Measurements from ENCODE around the gene TMTC1. TPM values are rescaled to one million over a fixed set of nuclear protein-coding genes. Genes with fewer than 3 reads are reported as not detected.
"Not testable (repeated sequence)": the region's sequence is repeated elsewhere in the genome, so short reads cannot be mapped to it uniquely, and the experiment has no call there.

TMTC1 gene
- total RNA-seq, 1 donor from 2014 or later: 21.9 TPM

DNA sequence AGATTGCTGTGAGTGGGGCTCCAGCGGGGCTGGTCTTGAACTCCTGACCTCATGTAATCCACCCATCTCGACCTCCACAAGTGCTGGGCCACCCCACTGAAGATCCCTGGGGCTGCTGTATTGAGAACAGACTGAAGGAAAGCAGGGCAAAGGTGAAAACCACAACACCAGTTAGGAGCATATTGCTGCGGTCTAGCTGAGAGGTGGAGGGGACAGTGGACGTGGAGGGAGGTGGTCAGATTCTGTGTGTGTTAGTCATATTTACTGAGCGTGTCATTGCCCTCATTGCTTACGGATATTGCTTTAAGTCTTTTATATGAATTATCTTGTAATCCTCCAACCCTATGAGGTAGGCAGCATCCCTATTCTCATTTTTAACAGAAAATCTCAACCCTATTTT lies 217.3 kb downstream of the TMTC1 start:
- no peak for DNase-seq

DNA sequence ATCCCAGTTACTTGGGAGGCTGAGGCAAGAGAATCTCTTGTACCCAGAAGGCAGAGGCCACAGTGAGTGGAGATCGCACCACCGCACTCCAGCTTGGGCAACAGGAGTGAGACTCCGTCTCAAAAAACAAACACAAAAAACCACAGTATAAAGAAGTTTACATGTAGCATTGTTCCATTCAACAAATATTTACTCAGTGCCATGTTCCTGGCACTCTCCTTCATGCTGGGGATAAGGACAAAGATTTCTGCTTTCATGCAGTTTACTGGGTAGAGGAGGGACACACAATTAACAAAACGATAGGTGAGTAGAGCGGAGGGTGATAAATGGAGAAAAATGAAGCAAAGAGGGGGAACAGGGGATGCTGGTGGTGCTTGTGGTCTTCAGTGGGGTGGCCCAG lies 218.0 kb downstream of the TMTC1 start:
- no peak for DNase-seq

DNA sequence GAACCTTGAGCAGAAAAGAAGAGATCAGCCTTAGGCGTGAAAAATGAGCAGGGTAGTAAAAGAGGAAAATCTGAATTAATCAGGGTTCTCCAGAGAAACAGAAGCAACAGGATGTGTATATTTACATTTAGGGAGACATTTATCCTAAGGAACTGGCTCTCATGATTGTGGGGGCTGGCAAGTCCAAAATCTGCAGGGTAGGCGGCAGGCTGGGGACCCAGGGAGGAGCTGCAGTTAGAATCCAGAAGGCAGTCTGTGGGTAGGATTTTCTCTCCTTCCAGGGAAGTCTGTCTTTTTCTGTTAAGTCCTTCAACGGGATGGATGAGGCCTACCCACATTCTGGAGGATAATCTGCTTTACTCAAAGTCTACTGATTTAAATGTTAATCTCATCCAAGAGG lies 218.8 kb downstream of the TMTC1 start:
- DNase-seq: no peak

DNA sequence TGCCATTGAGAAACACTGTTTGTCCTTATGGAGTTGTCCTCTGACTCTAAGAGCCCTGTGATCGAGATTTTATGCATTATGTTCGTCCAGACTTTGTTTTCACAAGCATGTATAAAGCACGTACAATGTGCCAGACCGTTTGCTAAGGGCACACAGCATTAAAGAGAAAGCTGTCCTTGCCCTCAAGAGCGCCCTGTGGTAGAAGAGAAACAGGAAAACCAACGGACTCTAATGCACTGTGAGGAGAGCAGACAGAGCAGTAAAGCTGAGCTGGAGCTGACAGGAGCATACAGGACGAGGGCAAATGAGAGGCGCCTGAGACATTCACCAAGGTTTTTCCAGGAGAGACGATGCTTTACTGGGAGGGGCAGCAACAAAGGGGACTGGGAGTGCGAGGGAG lies 220.1 kb downstream of the TMTC1 start:
- no peak for DNase-seq

DNA sequence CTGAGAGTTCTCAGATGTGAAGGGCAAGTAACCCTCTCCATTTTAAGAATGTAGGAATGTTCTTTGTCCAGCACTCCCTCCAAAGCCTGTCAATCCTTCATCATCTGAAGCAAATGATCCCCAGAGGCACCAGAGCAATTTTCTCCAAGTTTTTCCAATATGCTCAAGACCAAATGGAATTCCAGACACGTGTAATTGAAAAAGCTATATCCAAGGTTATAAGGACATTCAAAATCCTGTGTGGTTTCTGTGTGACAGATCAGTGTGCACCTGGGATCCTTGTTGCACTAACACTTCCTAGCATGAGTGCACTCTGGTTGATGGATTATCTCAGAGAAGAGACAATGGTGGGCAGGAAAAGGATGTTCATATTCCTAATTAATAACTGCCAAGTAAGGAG lies 220.7 kb downstream of the TMTC1 start:
- DNase-seq: no peak

DNA sequence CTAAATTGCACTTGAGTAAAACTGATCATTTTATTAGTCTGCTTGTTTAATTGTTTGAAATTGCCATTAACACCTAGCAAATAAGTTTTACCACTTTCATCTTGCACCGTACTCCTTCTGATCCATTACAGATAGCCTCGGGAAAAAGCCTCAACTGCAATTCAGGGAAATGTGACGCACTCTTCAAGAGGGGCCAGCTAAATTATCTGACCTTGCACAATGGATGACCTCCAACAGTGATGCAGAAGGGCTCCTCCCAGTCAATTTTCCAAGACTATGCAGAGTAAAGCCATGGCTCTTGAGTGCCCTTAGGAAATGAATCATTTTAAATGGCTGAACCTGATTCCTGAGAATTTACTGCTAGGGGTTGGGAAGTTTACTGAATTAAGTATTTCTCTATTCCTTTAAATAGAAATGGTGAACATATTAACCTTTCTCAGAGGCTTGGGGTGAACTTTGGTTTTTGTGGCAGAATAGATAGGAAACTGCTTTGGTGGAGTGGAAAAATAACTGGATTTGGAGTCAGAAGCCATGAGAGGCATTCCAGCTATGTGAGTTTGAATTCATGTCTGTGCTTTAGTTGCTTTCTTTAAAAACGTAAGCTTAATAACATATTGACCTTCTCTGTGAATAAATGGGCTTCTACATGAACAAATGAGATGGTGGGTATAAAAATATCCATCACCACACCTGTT lies 221.5 kb downstream of the TMTC1 start:
- no peak for DNase-seq

DNA sequence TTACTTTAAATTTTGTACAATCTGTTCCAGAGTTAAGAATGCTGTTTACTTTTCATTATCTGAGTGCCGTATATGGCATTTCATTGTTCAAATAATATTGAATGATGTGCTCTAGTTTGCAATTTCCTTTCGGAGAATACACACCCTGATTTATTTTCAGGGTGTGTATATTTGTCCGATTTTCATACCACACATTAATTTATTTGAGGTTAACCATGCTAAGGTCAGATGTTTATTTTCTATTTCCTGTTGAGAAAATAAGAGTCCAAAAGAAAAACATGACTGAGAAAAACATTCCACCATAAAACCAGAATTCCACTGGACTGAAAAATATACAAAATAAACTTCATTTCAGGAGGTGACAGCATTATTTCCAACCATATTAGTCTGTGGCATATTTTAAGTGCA lies 222.1 kb downstream of the TMTC1 start:
- no peak for DNase-seq

DNA sequence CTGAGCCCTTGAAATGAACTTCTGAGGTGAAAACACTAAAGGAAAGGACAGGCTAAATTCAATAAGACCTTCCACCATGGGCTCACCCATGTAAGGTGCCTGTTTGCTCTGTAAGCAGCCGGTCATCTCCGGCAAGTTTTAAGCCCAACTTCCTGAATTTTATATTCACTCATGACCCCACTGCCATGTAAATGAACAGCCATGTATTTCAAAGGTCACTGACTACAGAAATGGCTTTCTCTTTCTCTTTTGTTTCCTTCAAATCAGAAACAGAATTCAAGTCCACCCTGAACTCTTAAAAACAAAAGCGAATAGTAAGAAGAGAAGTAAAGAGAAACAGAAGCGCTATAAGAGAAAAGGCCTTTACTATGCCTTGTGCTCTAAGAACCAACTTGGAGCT lies 224.5 kb downstream of the TMTC1 start:
- no peak for DNase-seq

DNA sequence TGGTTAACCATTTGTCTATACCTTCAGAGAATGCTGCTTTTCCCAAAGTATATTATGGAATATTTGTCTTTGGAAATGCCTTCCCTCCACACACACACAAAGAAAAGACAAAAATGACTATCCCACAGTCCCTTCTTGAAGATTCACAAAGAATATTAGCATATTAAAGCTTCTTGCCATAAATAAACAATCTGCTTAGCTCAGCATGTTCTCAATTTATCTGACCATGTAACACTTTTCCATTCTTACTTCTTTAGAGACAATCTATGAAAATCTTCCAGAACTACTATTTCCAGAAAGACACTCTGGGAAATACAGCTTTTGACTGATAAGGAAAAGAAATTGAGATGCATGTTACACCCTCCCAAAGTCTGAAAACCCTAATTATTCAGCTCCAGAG lies 227.4 kb downstream of the TMTC1 start:
- DNase-seq: no peak

DNA sequence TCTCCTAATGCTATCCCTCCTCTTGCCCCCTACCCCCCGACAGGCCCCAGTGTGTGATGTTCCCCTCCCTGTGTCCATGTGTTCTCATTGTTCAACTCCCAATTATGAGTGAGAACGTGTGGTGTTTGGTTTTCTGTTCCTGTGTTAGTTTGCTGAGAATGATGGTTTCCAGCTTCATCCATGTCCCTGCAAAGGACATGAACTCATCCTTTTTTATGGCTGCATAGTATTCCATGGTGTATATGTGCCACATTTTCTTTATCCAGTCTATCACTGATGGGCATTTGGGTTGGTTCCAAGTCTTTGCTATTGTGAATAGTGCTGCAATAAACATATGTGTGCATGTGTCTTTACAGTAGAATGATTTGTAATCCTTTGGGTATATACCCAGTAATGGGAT lies 228.3 kb downstream of the TMTC1 start:
- not testable (repeated sequence) for DNase-seq

DNA sequence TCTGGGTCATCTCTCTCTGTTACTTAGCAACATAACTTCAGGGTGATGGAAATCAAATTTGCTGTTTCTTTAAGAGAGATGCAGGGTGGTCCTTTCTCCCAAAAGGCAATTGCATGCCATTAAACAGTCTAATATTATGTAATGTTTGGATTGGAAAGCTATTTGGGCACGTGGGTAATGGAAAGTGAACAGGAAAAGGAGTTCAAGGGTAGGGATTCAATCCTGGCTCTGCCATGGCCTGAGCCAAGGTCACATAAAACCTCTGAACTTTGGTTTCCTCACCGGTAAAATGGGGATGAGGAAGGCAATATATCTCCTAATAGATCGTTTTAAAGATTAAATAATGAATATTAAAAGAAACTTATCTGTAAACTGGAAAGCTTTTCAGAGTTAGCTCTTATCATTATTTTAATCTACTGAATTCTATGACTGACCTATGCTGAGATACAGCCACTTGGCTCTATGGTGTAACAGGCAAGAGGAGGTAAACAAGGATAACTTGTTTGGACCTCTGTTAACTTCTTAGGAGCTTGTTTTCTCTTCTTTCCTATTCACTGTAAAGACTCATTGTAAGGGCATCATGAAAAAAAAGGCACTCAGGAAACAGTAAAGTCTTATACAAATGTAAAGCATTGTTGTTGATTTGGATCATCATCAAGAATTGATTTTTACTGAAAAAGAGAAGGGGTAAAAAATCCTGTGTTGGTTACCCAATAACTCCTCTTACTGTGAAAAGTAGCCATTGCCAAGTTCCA lies 230.6 kb downstream of the TMTC1 start:
- DNase-seq: no peak

DNA sequence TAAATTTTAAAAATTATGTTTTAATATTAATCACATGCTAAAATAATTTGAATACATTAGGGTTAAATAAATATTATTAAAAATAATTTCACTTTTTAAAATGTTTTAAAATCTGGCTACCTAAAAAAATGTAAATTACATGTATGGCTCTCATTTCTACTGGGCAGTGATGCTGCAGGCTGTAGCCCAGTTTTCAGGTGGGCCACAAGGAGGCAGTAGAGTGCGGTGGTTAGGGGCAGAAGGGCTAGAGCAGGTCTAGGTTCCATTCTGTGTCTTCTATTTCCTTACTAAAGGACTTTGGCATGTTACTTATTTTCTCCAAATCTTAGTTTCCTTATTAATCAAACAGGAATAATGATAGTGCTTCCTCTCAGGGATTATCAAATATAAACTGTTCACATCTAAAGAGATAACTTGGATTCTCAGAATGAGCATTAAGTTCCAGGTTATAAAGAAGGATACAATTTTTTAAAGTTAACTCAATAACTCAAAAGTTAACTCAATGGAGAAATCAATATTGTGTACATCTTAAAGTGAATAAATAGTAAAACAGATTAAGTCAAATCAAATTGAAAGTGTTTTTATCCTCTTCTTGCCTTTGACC lies 231.3 kb downstream of the TMTC1 start:
- DNase-seq: peak; percentile 2

DNA sequence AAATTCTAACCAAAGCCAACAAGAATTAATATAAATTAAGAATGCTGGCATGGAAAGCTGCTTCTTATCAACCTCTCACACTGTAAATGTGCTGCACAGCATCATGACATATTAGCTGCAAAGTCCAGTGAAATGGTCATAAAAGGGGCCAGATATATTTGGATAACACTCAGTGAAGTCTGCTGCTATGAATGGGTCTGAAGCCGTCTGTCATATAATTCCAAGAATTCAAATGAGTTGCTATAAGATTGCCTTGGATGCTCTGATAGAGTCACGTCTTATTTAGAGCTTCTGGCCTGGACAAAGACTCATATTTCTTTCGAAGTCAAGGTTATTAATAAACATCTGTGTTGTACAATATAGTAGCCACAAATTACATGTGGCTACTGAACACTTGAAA lies 231.9 kb downstream of the TMTC1 start:
- no peak for DNase-seq

DNA sequence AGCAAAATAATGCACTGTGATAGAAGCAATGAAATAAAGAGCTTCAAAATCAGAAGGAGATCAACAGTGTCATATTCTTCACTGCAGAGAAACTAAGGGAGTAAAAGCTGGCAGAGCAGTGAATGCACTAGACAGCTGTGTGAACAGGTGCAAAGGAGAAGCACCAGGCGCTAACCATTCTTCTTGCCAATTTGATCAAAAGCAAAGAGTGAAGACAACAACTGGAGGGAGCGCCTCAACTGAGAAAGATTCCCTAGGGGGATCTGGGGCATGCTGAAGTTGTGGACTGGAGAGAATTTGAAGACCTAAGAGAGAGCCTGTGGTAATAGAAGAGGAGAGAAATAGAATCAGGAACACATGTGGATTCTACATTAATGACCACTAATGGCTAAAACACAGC lies 235.9 kb downstream of the TMTC1 start:
- DNase-seq: peak; percentile 8

DNA sequence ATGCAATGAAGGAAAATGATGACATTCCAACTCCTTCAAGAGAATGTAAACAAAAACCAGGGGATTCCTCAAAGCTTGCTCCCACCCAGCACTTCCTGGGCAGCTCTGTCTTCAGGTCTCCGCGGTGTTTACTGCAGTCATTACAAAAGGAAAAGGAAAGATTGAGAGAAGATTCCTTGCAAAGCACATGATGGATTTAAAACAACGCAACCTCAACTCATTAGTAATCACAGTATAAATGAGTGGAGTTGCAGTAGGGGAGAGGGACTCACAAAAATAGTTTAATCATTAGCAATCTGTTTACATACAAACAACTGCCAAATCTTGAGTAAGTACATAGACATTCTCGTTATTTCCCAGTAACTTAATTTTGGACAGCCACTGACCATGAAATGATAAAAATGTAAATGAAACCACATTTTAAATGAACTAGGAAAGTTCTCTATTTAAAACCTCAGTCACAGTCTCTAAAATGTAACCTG lies 236.6 kb downstream of the TMTC1 start:
- peak; percentile 23 for DNase-seq

DNA sequence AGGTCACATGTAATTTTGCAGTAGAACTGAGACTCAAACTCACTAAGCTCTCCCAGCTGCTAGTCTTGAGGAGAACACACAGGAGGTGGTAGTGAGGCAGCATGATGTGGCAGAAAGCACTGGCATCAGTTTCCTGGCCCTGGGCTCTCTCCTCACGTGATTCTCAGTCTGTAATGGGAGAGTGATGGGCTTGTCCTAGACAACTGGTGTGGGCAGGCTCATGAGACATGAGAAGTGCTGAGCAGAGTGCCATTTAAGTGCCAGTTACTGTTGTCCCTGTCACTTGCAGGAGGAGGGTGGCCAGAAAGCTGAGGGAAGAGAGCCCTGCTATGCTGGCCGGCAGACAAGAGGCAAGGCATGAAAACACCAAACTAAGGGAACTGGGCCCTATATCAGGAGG lies 237.7 kb downstream of the TMTC1 start:
- DNase-seq: no peak

DNA sequence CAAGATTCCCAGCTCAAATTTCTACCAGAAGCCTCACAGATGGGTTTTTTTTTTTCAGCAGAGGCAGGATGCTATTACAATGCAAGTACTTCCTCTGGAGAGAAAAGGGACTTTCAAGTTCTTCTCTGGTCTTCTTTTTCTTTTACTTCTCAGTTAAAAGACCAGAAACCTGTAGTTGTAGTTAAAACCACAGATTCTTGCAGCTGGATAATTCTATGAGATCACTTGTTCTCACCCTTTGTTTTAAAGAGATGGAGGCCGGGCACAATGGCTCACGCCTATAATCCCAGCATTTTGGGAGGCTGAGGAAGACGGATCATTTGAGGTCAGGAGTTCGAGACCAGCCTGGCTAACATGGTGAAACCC lies 238.7 kb downstream of the TMTC1 start:
- DNase-seq: no peak

DNA sequence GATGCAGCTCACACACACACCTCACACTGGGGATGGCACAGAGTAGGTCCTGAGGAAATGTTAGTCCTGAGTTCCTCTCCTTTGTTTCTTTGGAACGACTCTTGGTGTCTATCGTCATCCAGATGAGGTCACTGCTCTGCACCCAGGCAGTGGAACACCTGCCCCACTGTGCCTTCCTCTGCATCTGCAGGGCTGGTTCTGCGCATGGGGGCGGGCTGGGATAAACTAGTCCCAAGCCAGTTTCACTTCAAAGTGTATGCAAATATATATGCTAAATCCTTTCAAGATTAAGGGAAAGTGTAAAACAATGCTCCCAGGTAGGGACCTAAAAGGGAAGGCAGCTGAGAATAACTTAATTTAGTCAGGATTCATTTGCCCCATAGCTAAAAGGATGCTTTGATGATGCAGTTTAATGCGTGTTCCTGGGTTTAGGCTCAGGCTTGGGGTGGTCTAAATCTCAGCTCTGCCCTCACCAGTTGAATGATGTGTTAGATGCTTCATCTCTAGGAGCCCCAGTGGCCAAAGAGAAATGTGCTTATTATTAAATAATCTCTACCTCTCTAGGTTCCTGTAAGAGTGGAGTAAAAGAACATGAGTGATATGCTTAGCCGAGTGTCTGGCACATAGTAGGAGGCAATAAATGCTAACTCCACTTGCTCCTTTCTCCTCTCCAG lies 239.2 kb downstream of the TMTC1 start:
- no peak for DNase-seq

DNA sequence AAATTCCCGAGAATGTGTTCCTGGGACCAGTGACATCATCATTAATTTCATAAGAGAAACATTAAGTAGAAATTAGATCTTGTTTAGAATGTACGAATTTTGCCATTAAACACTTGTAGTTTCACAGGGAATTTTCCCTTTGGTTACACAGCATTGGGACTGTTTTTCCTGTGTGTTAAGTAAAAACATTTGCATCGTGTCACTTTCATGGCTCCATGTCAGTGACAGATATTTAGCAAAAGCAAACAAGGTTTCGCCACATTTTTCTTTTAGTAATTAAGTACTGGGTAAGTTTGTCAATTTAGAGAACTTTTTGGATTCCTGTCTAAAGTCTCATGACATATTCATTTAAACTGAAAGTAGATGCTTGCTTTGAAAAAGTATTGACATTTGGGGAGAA lies 240.7 kb downstream of the TMTC1 start:
- peak; percentile 15 for DNase-seq

DNA sequence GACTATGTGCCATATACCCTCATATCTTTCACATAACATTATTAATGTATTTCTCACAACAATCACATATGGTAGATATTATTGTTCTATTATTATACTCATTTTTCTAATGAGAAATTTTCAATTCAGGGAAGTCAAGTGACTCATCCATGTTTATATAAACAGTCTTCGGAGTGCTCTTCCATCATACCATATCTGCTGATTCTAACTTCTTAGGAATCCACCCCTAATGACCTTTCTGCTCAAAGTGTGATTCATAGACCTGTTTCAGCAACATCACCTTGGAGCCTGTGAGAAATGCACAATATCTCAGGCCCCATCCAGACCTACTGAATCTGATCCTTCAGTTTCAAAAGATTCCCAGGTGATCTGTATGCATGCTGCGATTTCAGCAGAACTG lies 246.4 kb downstream of the TMTC1 start:
- DNase-seq: no peak

DNA sequence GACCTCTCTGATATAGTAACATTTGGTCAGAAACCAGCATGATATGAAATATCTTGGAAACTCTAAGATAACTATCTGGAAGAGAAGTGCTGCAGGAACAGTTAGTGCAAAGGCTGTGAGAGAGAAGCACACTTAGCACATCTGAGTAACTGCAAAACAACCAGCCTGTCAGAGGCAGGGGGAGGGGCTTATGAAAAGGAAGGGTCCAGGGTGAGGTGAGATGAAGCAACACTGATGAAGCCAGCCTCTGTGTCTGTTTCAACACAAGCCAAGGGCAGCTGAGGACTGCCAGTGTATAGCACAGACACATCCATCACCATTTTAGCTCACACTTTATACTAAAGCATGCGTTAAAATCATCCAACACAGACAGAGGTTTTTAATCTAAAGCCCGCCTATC lies 248.8 kb downstream of the TMTC1 start:
- DNase-seq: no peak

DNA sequence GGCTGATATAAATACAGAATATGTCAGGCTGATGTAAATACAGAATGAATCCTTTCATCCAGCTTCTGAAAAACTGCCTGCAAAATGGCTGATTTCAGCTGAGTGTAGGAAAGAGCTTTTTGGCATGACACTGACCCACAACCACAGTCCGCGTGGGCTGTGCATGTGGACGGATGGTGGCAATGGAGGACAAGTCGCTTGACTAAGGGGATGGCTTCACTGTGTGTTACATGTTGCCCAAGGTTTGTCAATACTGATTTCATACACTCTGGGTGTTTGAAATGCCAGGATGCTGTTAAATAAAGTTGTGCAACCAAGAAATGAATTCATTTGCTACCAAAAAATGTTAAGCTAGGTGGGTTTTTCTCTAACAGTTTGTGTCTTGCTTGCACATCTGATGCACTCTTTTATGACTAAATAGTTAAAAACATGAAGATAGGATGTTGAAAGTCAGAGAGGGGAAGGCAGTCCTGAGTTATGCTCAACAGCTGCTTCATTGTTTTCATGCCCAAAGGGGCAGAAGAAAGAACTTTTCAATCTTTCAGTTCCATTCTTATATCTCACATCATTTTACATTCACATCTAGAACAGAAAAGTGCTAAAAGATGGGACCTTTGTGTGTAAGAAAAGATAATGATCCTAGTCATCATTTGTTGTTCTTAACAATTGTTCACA lies 249.8 kb downstream of the TMTC1 start:
- DNase-seq: no peak

DNA sequence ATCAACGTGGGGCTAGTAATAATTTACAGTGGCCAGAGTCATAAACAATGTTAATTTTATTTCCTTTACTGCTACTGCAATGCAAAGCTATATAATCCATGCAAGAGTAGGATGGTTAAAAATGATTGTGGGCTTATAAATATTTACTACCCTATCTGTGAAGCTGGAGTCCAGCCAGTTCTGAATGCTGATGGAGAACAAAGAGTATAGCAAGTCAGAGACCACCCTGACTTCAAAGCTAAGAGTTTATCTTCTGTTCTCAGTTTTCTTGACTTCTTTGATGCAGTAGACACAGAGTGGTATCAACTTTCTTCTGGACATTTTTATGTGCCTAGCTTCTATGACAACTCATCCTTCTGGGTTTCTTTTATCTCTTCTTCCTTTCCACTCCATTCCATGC lies 252.3 kb downstream of the TMTC1 start:
- no peak for DNase-seq
